H1 (cell line): ENCODE data around the gene LDLRAD3.

ENCODE experiments used
- BCL11A ChIP-seq, 2 experiments: IDR thresholded peaks; one replicate each; pipeline ENCODE4 v1.6.1; 2011; ENCODE audit warnings: low read depth in 2 of 2, low read length in 2 of 2, mild to moderate bottlenecking in 2 of 2
- CREB1 ChIP-seq: IDR thresholded peaks from 2 replicates; pipeline ENCODE4 v1.6.1; 2012; ENCODE audit warnings: inconsistent platforms
- CTCF ChIP-seq, 3 experiments: IDR thresholded peaks; 1 replicate in 2 of 3; 2 replicates in 1 of 3; pipeline versions ENCODE4 v1.5.1 to v1.6.1; 2011; ENCODE audit warnings: low read length in 3 of 3, mild to moderate bottlenecking in 3 of 3, inconsistent platforms in 2 of 3, low read depth in 1 of 3, moderate library complexity in 1 of 3; ENCODE audit not compliant: insufficient read depth in 1 of 3; ENCODE audit errors: control extremely low read depth in 1 of 3
- EZH2 ChIP-seq: fragments of 200-600 bp; sonication (generic); IDR thresholded peaks from 2 replicates; pipeline ENCODE4 v1.7.1; 2012; ENCODE audit warnings: low read depth, mild to moderate bottlenecking, moderate library complexity, low read length, inconsistent platforms; ENCODE audit not compliant: severe bottlenecking
- MAX ChIP-seq: IDR thresholded peaks from 2 replicates; pipeline ENCODE4 v1.6.1; 2012; ENCODE audit warnings: inconsistent platforms
- SRF ChIP-seq: IDR thresholded peaks from 2 replicates; pipeline ENCODE4 v1.6.1; 2011; ENCODE audit warnings: mild to moderate bottlenecking, low read depth, low read length, moderate library complexity

GRCh38 chr11:36041988-36042611 lies 98.2 kb downstream of the LDLRAD3 start:
- TF ChIP-seq CTCF (IDR thresholded peaks at IDR 0.05; ENCODE audit: control extremely low read depth in 1 of 3, insufficient read depth in 1 of 3, low read depth in 1 of 3, low read length in 3 of 3), result peak in 2 of 3 experiments; percentile 48 to 52; a peak in 2 of 4 replicates
- TF ChIP-seq BCL11A (IDR thresholded peaks at IDR 0.05; ENCODE audit: low read depth in 2 of 2, low read length in 2 of 2), result no peak
- TF ChIP-seq SRF, result no peak
- TF ChIP-seq EZH2, result no peak
- no peak for TF ChIP-seq CREB1
- no peak for TF ChIP-seq MAX
